Ishikawa (cell line): ENCODE results near the gene OXSR1.

Experiments
- CEBPB ChIP-seq: IDR thresholded peaks from 2 replicates; pipeline ENCODE4 v1.6.1; 2012
- CREB1 ChIP-seq: IDR thresholded peaks from 2 replicates; pipeline ENCODE4 v1.6.1; 2012; ENCODE audit warnings: low read depth
- EGR1 ChIP-seq: IDR thresholded peaks from 2 replicates; pipeline ENCODE4 v1.6.1; 2012
- EP300 ChIP-seq: IDR thresholded peaks from 2 replicates; pipeline ENCODE4 v1.6.1; 2012; ENCODE audit warnings: borderline replicate concordance
- FOXM1 ChIP-seq: IDR thresholded peaks from 2 replicates; pipeline ENCODE4 v1.6.1; 2012; ENCODE audit warnings: low read depth, borderline replicate concordance
- MAX ChIP-seq: IDR thresholded peaks from 2 replicates; pipeline ENCODE4 v1.6.1; 2012
- NFIC ChIP-seq: IDR thresholded peaks from 2 replicates; pipeline ENCODE4 v1.6.1; 2012
- RAD21 ChIP-seq: IDR thresholded peaks from 2 replicates; pipeline ENCODE4 v1.6.1; 2012; ENCODE audit warnings: low read depth
- REST ChIP-seq: IDR thresholded peaks from 2 replicates; pipeline ENCODE4 v1.6.1; 2012; ENCODE audit warnings: low read depth, mild to moderate bottlenecking
- TAF1 ChIP-seq: IDR thresholded peaks from 2 replicates; pipeline ENCODE4 v1.6.1; 2012; ENCODE audit warnings: low read depth, mild to moderate bottlenecking
- TCF12 ChIP-seq: IDR thresholded peaks from 2 replicates; pipeline ENCODE4 v1.6.1; 2012; ENCODE audit warnings: low read depth
- TEAD4 ChIP-seq: IDR thresholded peaks from 2 replicates; pipeline ENCODE4 v1.6.1; 2012
- USF1 ChIP-seq: IDR thresholded peaks from 2 replicates; pipeline ENCODE4 v1.6.1; 2012
- YY1 ChIP-seq: IDR thresholded peaks from 2 replicates; pipeline ENCODE4 v1.6.1; 2012; ENCODE audit warnings: low read depth
- ZBTB7A ChIP-seq: IDR thresholded peaks from 2 replicates; pipeline ENCODE4 v1.6.1; 2012; ENCODE audit warnings: low read depth

The OXSR1 gene

GRCh38 chr3:38255627-38256026, 90.3 kb downstream of the OXSR1 start:
- TF ChIP-seq TAF1 (no peak), TCF12 (no peak), MAX (no peak), REST (no peak), YY1 (no peak), ZBTB7A (no peak), EGR1 (no peak), CREB1 (no peak), NFIC (no peak), EP300 (no peak), USF1 (no peak)

- TF ChIP-seq CEBPB (no peak), TCF12 (no peak), EGR1 (no peak), REST (no peak), TEAD4 (no peak), EP300 (no peak), RAD21 (no peak), ZBTB7A (no peak)
Observed at GRCh38 chr3:38257583-38257982, 92.2 kb downstream of the OXSR1 start.

- no peak for TF ChIP-seq EGR1
- no peak for TF ChIP-seq YY1
- TF ChIP-seq EP300 = no peak
- no peak for TF ChIP-seq REST
- no peak for TF ChIP-seq TCF12
- no peak for TF ChIP-seq RAD21
- TF ChIP-seq FOXM1 = no peak
- no peak for TF ChIP-seq USF1
- no peak for TF ChIP-seq TEAD4
- TF ChIP-seq CEBPB = no peak
- no peak for TF ChIP-seq TAF1
- no peak for TF ChIP-seq NFIC
- no peak for TF ChIP-seq ZBTB7A
- no peak for TF ChIP-seq MAX
- TF ChIP-seq CREB1 = no peak
Observed at GRCh38 chr3:38260474-38260873, 95.1 kb downstream of the OXSR1 start.

GRCh38 chr3:38264353-38264771, 99.0 kb downstream of the OXSR1 start:
- TF ChIP-seq YY1 (no peak), CREB1 (no peak), NFIC (no peak), REST (no peak), FOXM1 (no peak), CEBPB (no peak), TCF12 (no peak), ZBTB7A (no peak), MAX (no peak), EGR1 (no peak), RAD21 (no peak), TEAD4 (no peak), USF1 (no peak), EP300 (no peak), TAF1 (no peak)
